ENCODE results near the gene TNS1.

The TNS1 gene

DNA sequence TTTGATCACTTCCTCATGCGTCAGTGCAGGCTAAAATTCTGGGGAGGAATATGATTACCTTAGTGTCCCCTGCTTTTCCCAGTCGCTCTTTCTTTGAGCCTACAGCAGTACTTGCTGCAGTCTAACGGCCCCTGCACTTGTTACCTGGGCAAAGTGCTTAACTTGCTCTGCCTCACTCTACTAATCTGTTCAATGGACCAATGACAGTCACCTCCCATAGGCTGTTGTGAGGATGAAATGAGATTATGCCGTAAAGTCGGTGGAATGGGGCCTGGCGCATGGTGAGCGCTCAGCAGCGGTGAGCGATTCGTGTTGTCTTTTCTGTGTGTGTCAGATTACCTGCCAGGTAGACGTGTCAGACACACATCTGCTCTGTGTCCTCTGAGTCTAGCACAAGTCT is 5.3 kb downstream of the TNS1 start:
- no peak for DNase-seq

DNA sequence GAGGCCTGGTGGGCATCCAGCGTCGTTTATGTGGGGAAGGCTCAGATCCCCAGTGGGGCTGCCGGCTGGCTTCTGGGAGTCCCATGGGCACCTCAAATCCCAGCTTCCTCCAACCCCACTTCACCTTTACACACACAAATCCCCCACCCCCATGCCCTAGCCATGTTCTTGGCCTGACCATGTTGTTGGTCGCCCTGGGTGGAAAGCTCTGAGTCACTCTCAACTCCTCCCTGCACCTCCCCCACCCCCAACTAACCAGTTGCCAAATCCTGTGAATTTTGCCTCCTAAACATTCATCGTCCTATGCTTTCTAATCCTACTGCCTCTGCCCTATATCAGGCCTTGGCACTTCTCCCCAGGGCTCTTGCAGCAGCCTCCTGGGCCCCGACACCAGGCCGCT is 6.4 kb downstream of the TNS1 start:
- no peak for DNase-seq

DNA sequence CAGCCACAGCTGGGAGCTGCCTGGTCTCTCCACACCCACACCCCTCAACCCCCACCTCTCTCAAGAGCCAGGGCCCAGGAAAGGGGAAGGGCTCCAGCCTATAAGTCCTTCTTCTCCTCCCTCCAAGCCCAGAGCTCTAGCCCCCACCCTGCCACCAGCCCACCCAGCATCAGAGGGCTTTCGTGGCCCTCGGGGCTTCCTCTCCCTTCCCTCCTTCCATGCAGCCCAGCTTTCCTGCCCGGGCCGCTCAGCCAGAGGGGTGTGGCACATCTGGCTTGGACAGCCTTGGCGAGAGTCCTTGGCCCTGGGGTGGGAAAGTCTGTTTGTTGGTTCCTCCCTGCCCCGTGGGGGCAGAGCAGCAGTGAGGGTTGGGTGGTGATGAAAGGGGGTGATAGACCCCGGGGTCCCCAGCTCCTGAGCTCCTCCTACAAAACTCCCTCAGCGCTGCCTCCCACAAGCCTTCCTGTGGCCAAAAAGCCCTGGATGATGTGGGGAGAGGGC is 7.0 kb downstream of the TNS1 start:
- no peak for DNase-seq

DNA sequence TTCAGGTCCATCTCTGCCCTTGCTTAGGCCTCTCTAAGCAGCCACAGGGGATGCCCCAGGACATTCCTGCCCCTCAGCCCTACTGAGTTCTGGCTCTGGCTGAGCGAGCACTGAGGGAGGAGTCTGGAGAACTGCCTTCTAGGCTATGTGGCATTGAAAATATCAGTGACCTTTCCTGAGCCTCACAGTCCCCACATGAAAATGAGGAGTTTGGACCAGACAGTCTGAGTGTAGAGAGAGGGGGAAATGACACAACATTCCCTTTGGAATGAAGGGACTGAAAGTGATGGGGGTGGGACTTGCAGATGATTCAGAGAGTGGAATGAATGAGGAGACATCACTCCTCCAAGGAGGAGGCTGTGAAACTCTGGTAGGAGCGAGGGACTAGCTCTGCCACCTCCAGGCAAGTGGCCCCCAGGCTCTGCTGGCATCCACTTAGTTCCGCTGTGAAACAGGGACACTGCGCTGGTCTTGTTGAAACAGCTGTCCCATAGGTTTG is 8.0 kb downstream of the TNS1 start:
- DNase-seq: no peak

DNA sequence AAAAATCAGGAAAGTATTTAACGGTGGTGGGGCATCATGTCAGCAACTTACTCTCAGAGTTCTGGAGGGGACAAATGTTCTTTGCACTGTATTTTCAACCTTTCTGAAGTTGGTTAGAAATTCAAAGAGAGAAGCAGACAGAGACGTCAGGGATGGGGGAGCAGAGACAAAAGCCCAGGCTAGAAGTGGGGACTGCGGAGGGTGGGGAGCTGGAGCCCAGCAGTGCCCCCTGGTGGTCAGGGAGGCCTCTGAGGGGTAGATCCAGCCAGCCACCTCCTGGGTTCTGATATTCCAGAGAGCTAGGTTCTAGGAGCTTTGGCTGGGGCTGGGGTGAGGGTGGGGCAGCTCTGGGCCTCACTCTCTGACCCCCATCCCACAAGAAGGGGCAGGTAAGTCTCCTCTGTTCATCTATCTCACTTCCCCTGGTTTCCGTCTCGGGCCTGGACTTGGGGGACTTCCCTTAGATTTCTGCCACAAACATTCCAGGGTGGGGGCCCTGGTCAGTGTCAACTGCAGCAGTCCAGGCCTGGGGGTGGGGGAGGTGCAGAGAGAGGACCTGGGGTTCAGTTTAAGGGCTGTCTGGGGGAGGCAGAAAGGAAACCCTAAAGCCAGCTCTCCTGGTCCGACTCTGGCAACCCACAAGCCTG is 8.9 kb downstream of the TNS1 start:
- DNase-seq: no peak

DNA sequence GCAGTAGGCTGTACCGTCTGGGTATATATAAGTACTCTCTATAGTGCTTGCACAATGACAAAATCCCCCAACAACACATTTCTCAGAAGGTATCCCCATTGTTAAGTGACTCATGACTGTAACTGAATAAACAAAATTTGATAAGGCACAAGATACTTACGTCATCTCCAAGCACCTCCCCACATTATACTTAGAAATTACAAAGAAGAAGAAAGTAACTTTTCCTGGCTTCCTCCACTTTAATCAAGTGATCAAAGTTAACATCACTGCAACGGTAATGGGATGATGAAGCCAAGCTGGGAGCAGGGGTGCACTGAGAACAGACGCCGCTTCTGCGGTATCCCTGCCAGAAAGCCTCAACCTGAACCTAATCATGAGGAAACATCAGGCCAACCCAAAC is 9.7 kb downstream of the TNS1 start:
- no peak for DNase-seq

DNA sequence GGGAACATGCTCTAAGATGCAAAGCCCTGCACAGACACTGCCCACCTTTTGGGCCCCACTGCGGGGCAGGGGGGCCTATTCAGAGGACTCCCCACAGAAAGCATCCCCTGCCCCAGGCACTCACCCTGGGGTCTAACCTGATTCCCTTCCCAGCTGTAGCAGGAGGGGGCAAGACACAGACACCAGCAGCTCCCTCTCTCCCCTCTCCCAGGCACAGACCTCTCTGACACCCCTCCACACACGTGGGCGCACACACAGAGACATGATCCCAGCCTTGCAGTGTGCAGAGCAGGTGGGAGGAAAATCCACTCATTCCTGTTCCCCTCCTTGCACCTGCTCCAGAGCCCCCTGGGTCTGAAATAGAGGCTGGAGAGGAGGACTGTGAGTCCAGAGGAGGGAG is 10.7 kb downstream of the TNS1 start:
- DNase-seq: no peak

DNA sequence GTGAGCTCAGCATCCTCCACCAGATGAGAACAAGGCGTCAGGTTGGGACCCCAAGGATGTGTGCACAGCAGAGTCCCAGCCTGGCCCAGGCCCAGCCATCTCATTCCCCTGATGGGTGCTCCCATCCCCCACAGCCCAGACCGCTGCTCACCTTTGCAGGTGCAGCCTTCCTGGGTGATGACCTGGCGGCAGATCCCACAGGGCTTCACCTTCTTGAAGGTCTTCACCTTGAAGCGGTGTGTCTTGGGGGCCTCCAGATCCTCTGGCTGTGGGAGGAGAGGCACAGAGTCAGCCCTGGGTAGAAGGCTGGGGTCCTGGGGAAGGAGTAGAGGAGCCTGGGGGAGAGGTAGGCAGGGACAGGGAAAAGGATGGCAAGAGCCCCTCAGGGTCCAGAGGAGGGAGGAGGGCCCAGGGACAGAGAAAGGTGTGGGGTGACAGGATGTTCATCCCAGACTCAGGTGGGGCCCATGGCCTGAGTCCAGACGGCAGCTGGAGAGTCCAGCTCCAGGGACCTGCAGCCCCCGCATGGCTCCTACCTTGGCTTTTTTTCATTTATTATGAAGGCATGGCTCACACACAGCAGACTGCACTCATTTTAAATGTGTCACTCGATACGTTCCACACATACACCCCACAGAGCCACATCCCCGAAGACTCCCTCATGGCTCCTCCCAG is 11.9 kb downstream of the TNS1 start:
- no peak for DNase-seq

DNA sequence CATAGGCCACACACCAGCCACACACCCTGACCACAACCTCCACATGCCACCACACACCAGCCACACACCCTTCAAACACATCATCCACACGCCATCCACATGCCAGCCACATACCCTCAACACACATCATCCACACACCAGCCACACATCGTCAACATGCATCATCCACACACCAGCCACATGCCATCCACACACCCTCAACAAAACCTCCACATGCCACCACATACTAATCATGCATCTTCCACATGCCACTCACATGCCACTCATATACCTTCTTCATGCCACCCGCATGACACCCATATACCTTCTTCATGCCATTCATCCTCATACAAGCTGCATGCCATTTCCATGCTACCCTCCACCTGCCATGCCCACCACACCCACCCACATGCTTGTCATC is 12.4 kb downstream of the TNS1 start:
- no peak for DNase-seq

DNA sequence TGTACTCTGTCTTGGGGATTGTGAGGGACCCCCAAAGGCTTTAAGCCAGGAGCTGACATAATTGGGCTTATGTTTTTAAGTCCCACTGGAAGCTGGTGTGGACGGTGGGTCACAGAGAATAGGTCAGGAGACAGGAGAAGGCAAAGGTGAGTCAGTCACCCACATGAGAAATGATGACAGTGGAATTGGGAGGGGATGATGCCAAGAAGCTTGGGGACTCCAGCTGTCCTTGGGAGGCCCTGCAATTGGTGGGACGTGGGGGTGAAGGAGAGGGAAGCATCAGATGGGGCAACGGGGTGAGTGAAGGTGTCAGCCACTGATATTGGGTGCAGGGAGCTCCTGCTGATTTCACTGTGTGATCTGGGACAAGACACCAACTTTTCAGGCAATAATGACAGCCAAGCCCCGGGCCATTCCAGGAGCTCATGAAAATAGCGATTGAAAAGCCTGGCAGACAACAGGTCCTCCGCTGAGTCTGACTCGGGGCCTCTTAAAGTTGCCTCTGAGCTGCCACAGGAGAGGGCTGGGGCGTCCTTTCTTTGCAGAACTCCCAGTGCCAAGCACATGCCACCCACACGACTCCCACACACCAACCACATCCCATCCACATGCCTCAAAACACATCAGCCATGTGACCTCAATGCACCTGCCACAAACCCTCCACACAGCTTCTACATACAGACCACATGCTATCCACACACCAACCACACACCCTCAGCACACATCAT is 13.4 kb downstream of the TNS1 start:
- no peak for DNase-seq

DNA sequence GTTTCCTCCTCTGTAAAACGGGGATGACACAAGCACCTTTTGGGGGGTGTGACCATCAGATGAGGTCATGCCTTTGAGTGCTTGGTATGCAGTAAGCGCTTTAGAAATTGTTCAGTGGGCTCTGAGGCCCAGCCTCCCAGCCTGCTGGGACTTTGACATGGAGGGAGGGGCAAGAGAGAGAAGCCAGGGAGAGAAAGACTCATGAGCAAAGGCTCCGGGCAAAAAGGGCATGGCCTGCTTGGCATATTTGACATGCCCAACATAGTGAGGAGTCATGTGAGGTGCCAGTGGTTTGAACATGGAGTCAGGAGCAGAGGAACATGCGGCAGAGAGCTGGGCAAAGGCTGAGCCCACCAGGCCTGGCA is 14.0 kb downstream of the TNS1 start:
- no peak for DNase-seq

DNA sequence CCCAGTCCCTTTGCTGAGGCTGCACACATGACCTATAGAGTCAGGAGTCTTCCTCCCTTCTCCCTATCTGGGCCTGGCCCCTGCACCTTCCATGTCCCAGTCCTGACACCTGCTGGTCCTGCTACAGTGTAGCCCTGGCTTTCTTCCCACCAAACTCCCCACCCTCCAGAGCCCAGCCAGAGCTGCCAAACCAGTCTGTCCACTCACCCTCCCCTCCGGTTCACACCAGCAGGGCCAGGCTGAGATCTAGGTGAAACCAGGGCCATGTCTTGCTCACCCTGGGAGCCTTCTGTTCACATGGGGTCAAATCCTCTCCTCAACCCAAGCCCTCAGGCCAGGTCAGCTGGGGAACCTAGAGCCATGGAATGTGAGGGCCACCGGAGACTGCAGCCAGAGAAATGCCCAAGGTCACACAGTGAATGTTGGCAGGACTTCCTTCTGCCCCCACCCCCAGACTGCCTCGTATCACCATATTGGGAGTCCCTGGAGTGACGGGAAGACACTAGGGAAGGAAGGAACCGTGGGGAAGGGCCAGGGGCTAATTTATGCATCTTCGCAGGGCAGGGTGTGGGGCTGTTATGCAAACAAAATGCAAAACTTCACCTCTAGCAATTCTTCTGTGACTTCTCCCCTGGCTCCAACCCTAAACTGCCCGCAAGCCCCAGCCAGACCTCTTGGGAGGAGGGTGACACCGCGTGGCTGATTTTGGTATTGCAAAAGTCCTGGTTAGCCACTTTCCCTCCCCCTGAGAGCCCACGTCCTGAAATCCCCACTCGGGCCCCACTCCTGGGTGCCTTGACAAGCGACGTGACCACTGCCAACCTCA is 14.6 kb downstream of the TNS1 start:
- DNase-seq: no peak

DNA sequence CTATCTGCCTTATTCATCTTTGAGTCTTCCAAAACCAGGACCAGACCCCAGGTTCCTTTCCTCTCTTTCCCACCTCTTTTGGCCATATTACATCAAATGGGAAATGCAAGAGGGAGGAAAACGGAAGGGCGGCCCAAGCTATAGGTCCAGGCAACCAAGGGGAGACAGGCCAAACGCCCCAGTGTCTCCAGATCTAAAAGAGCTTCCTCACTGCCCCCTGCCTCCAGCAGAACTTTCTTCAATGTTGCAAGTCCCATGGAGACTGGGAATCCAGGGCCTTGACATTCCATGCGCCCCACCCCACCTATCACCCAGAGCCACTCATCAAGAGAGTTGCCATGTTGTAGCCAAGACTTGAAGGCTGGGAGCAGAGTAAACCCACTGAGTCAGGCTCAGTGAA is 15.4 kb downstream of the TNS1 start:
- no peak for DNase-seq

DNA sequence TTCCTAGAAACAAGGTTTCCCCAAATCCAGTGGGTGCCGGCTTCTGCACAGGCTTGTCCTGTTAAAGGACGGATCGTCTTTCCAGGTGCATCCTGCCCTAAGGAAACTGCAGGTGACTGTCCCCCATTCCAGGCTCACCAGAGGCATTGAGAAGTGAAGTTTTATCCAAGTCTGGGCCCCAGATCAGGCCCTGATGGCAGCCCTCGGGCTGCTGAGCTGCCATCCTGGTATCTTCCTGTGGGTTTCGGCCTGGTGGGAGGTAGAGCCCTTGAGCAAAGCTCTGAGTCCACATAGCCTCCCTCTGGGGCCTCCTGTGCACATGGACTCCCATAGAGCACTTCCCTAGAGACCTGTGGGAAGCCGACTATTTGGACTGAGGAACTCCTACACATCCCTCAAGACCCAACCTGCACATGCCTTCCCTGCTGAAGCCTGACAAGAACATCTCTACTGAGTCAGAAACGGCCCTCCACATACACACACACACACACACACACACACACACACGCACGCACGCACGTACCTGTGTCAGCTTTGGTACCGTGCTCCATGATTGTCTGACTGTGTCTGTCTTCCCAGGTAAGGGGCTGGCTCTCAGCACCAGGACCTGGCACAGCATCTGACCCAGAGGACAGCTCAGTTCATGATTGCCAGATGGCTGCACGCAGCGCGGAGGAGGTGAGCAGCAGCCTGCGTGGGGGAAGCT is 16.4 kb downstream of the TNS1 start:
- no peak for DNase-seq

DNA sequence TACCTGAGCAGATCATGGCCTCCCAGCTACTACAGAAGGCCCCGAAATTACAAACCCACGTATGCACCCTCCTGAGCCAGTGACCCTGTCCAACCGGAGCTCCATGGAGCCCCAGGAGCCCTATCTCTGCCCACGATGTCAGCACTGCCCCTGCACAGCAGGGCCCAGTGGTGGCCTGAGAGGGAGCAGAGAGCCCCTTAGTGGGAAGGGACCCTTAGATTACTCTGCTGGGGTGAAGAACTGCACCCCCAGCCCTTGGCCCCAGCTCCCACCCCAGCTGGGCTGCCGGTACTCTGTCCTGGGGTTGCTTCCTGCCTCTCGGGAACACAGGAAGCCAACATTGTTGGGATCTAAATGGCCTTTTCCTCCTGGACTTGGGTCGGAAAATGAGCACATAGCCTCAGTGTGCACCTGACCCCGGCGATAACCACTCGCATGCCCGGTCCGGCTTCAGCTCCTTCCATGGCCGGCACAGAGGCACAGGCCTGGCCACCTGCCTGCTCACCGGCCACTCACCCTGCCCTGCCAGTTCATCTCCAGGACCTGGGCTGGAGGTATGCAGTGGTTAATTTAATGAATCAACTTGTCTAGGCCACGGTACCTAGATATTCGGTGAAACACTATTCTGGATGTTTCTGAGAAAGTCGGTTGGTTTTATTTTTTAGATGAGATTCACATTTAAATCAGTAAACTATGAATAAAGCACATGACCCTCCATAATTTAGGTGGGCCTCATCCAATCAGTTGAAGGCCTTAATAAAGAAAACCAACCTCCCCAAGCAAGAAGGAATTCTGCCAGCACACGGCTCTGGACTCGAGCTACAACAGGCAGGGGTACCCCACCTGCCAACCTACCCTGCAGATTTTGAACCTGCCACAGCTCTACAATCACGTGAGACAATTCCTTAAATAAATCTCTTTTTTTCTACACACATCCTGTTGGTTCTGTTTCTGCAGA is 19.2 kb downstream of the TNS1 start:
- no peak for DNase-seq

DNA sequence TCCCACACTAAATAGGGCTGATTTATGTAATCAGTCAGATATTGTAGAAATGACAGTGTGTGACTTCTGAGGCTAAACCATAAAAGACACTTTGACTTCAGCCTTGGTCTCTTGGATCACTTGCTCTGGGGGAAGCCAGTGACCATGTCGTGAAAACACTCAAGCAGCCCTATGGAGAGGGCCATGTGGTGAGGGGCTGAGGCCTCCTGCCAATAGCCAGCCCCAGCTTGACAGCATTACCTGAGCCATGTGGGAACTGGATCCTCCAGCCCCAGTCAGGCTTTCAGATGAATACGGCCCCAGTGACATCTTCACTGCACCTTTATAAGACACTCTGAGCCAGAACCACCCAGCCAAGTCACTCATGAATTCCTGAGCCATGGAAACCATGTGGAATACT is 20.8 kb downstream of the TNS1 start:
- no peak for DNase-seq

DNA sequence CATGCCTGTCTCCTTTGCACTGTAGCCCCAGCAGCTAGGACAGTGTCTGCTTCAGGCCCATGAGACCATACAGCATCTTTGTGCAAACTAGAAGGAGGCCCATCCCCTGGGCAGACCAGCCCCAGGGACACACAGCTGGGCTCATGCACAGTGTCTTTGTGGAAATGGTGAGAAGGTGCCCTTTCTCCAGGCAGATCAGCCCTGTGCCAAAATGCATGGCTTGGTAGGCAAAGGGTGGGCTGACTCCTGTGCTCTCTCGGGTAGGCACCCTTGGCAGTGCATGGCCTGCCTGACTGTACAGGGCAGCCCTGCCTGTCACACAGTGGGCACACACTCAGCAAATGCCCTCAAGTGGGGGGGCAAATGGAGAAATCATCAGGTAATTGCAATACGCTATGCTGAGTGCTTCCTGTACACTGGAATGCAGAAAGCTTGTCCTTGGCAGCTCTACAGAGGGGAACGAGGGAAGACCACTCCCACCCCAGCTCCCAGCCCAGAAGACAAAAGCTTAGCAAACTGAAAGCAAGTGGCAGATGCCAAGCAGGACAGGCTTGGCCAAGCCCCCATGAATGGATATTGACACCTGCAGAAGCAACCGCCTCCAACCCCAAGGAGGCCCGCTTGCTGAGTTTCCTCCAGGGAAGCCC is 21.6 kb downstream of the TNS1 start:
- DNase-seq: no peak

DNA sequence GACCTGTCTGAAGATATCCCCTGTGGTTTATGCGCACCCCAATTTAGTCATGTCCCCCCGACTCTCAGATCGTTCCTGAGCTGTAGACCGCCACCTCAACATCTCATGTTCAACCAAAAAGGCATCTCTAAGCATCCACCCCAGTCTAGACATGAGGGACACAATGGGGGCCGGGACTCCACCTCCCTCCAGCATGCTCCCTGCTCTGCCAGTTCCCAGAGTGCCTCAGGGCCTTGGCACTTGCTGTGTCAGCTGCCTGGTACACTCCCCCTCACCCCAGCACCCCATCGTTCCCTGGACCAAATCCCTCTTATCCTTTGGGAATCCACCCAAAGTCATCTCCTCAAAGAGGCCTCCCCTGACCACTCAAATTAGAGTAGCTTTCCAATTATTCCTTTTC is 22.2 kb downstream of the TNS1 start:
- DNase-seq: no peak

DNA sequence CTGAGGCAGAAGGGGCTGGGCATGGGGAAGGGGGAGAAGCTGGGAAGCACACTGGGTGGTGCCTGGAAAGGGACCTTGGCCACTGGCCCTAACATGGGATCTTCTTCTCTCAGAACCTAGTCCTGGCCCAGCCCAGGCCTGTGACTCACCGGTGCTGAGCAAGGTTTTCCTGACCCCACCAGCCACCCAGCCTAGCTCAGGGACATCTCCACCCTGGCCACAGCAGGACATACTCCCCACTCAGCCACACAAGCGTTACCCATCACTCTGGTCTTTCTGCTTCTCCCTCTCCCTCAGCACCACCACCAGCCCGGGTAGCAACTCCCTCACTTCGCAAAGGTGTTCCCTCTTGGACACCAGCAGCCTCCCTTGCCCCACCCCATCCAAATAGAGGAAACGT is 22.8 kb downstream of the TNS1 start:
- no peak for DNase-seq

DNA sequence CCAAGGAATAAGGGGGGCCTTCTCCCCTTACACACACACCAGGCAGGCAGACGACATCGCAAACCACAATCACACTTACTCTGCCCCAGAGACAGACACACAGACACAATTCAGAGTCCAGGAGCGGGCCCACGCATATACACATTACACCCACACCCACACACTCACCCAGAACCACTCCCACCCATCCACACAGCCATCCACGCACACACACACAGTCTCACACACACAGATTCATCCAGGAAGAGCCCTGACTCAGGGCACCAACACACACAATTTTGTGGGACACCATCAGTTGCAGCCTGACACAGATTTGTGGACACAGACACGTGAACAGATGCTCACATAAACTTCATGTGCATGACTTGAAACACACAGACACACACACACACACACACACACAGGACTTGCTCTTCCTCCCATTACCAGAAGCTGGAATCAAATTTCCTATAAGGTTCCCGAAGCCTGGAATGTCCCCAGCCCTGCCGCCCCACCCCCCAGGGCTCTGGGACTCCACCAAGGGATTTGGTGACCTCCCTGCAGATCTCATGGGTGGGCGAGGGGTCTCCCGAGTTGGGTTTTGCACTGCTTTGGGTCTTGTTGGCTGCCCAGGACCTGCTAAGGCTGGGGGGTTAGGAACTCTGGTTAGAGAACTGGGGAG is 23.5 kb downstream of the TNS1 start:
- no peak for DNase-seq

Measured in NCI-H187 treated with DMSO at 0.1 percent for 48 hours (cell line).